Colonic mucosa (tissue), 4 donors: ENCODE results near the gene KDM4B. TPM values are rescaled to one million over a fixed set of nuclear protein-coding genes. Genes with fewer than 3 reads are reported as not detected.

ENCODE experiments used
- DNase-seq: peaks from one replicate; pipeline ENCODE4 v3.0.0-alpha.2; 2020
- H3K27ac ChIP-seq: fragments of 200-600 bp; one replicate; pipeline ENCODE4 v1.8.0; 2021
- H3K27me3 ChIP-seq: fragments of 200-600 bp; one replicate; pipeline ENCODE4 v1.8.0; 2021
- H3K36me3 ChIP-seq: fragments of 200-600 bp; one replicate; pipeline ENCODE4 v1.8.0; 2021
- H3K4me1 ChIP-seq: fragments of 200-600 bp; one replicate; pipeline ENCODE4 v1.8.0; 2021; ENCODE audit warnings: mild to moderate bottlenecking
- H3K4me3 ChIP-seq: fragments of 200-600 bp; one replicate; pipeline ENCODE4 v1.8.0; 2021
- H3K9ac ChIP-seq, 2 donors: one replicate each; pipeline ENCODE4 v1.7.0; 2013; ENCODE audit warnings: control low read depth in 2 of 2, low read depth in 2 of 2, low read length in 2 of 2
- H3K9me3 ChIP-seq: fragments of 200-600 bp; one replicate; pipeline ENCODE4 v1.8.0; 2021
- CTCF ChIP-seq: fragments of 200-600 bp; IDR thresholded peaks from one replicate; pipeline ENCODE4 v1.8.0; 2022; ENCODE audit warnings: antibody characterized with exemption, mild to moderate bottlenecking
- intact Hi-C: fragments of 100-400 bp; cut with DNase I; formaldehyde crosslinking; loops from one replicate; pipeline ENCODE4 v1.14.1; 2022
- total RNA-seq, 2 donors: library from RNA; stranded (reverse); fragmentation: NEBNext Ultra II Directional in 1 of 2; extraction: Animal tissue kit (Norgen Biotek cat#: 25700) in 1 of 2; gene quantifications; one replicate each; pipeline ENCODE4 v1.2.1, GENCODE V29; 2021
- donor health status: healthy.
- donor health status: DM: no; HTN: no; CAD: no.
- donor health status: DM: no; HTN: no; CAD: no.

The KDM4B gene
- total RNA-seq, 2 donors from 2014 or later = 35.2 to 52.9 TPM

- no peaks in the 10 kb centered on the region for H3K4me1 ChIP-seq
- H3K4me3 ChIP-seq = no peak overlapping the region
- no peaks in the 10 kb centered on the region for H3K27me3 ChIP-seq
- H3K9ac ChIP-seq = no peak overlapping the region
- no peak for TF ChIP-seq CTCF
- intact Hi-C loops = no loop called here
- no peak for DNase-seq
- no peaks in the 10 kb centered on the region for H3K9me3 ChIP-seq
- H3K27ac ChIP-seq = no peak overlapping the region
- no peaks in the 10 kb centered on the region for H3K36me3 ChIP-seq
Measured at GRCh38 chr19:5111051-5111450, 142.1 kb downstream of the KDM4B start.

GRCh38 chr19:5112175-5112574 is 143.3 kb downstream of the KDM4B start:
- no peaks in the 10 kb centered on the region for H3K9me3 ChIP-seq
- no peak for TF ChIP-seq CTCF
- H3K36me3 ChIP-seq = no peaks in the 10 kb centered on the region
- H3K4me1 ChIP-seq = no peaks in the 10 kb centered on the region
- H3K27ac ChIP-seq = no peak overlapping the region
- H3K4me3 ChIP-seq = no peak overlapping the region
- intact Hi-C loops = no loop called here
- no peaks in the 10 kb centered on the region for H3K27me3 ChIP-seq
- no peak for DNase-seq
- H3K9ac ChIP-seq = no peak overlapping the region

GRCh38 chr19:5112681-5113575 is 144.0 kb downstream of the KDM4B start:
- Histone ChIP-seq H3K4me1 (no peaks in the 10 kb centered on the region), H3K9me3 (no peaks in the 10 kb centered on the region), H3K9ac (no peak overlapping the region), H3K27me3 (no peaks in the 10 kb centered on the region), H3K36me3 (no peaks in the 10 kb centered on the region), H3K27ac (no peak overlapping the region), H3K4me3 (no peak overlapping the region)
- intact Hi-C loops = no loop called here
- no peak for TF ChIP-seq CTCF
- DNase-seq = no peak

- no peaks in the 10 kb centered on the region for H3K36me3 ChIP-seq
- no peak overlapping the region for H3K27ac ChIP-seq
- no peaks in the 10 kb centered on the region for H3K27me3 ChIP-seq
- intact Hi-C loops = no loop called here
- TF ChIP-seq CTCF = no peak
- no peak for DNase-seq
- no peak overlapping the region for H3K9ac ChIP-seq
- H3K9me3 ChIP-seq = no peaks in the 10 kb centered on the region
- no peak overlapping the region for H3K4me3 ChIP-seq
- no peaks in the 10 kb centered on the region for H3K4me1 ChIP-seq
Measured at GRCh38 chr19:5113633-5114586, 145.0 kb downstream of the KDM4B start.

GRCh38 chr19:5114727-5115126 is 145.8 kb downstream of the KDM4B start:
- no peak overlapping the region for H3K9ac ChIP-seq
- H3K9me3 ChIP-seq = no peaks in the 10 kb centered on the region
- DNase-seq = no peak
- TF ChIP-seq CTCF = no peak
- no peaks in the 10 kb centered on the region for H3K27me3 ChIP-seq
- H3K27ac ChIP-seq = no peak overlapping the region
- no peak overlapping the region for H3K4me3 ChIP-seq
- intact Hi-C loops = no loop called here
- no peaks in the 10 kb centered on the region for H3K36me3 ChIP-seq
- H3K4me1 ChIP-seq = no peaks in the 10 kb centered on the region
